C4-2B (cell line): ENCODE measurements around the gene CREB5.

Source experiments
- H3K27ac ChIP-seq: fragments of 450-650 bp; 2 replicates; pipeline ENCODE4 v1.5.1; 2017
- CTCF ChIP-seq: fragments of 450-650 bp; conservative IDR thresholded peaks from 2 replicates; pipeline ENCODE4 v1.5.1; 2017; ENCODE audit warnings: mild to moderate bottlenecking
- ZFX ChIP-seq: fragments of 450-650 bp; IDR thresholded peaks from 2 replicates; pipeline ENCODE4 v1.6.1; 2017

Gene CREB5

DNA sequence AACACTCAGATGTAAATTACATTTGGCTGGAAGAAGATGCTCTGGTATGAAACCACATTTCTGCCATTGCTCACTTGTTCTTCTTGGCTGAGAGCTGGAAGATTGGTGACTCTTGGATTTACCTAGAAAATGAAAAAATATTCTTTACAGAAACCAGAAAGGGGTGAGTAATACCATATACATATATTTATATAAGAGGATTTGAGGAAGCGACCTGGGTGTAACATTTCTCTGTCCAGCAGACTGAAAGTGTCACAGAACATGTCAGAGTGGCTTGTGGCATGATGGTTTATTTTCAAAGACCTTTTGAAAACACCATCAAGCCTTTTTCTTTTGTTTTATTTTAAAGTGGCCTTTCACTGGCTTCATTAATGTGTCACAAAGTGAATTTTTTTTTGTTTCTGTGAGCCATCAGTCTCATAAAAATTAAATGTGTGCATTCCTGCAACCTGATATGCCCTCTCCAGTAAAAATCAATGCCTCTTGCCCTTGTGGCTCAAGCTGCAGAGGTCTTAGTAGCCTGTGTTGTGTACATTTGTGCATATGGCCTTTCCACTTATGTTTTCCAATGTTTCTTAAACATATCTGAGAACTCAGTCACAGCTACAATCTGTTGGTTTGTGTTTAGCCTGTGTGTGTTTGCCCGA lies 23.5 kb downstream of the CREB5 start:
- H3K27ac ChIP-seq, result no peak overlapping the region
- TF ChIP-seq CTCF (no peak), ZFX (no peak)

GRCh38 chr7:28440055-28440601 lies 27.8 kb downstream of the CREB5 start:
- H3K27ac ChIP-seq, result no peak overlapping the region
- no peak for TF ChIP-seq CTCF
- TF ChIP-seq ZFX, result no peak

DNA sequence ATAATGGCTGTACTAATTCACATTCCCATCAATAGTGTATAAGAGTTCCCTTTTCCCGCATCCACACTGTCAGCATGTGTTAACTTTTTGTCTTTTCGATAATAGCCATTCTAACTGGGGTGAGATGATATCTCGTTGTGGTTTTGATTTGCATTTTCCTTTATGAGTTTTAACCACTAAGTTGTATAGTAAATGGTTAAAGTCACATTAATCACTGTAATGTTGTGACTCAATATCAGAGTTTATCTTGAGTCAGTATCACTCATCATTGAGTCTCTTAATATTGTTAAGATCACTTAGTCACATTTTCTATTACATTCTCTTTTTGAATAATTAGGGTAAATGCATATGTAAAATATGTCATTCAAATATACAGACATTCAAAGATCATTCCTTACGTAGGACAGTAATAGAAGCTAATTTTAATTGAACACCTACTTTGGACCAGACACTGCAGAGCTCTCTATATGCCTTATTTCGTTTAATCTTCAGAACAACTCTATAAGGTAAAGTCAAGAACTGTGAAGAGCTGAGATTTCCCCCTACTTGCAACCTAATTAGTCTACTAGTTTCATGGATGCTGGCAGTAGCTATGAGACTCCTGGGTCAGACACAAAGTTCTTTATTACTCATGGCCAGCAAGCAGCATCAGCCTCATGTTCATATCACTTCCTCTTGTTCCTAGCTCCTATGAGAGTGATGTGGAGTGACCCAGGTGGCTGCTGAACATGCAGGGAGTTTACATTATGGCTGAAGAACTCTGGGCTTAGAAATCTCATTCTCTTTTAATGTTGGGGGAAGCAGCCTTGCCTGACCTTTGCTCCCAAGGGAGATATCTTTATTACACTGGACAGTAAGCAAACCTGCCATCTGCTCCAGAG lies 30.5 kb downstream of the CREB5 start:
- TF ChIP-seq ZFX (no peak), CTCF (no peak)
- no peak overlapping the region for H3K27ac ChIP-seq

DNA sequence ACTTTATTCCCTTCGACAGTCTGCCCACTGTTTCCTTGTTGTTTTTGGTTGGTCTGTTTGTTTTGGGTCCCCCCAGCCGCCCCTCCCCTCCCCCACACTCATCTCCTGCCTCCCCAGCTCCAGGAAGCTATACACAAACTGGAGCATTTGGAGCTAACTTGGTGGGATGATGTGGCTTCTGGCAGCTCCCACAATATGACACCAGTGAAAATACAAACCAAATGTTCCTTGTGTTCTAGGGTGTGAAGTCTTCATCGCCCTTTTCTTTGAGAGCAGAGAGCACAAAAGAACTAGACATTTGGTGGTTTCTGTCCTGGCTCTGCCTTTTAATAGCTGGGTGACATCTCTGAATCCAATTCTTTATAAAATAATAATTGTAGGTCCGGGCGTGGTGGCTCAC lies 33.8 kb downstream of the CREB5 start:
- no peak overlapping the region for H3K27ac ChIP-seq
- TF ChIP-seq CTCF (no peak), ZFX (no peak)

GRCh38 chr7:28447071-28447470 lies 34.8 kb downstream of the CREB5 start:
- TF ChIP-seq CTCF (no peak), ZFX (no peak)
- no peak overlapping the region for H3K27ac ChIP-seq

- no peak overlapping the region for H3K27ac ChIP-seq
- TF ChIP-seq CTCF (no peak), ZFX (no peak)
These were observed 36.4 kb downstream of the CREB5 start for GRCh38 chr7:28448708-28449107.

DNA sequence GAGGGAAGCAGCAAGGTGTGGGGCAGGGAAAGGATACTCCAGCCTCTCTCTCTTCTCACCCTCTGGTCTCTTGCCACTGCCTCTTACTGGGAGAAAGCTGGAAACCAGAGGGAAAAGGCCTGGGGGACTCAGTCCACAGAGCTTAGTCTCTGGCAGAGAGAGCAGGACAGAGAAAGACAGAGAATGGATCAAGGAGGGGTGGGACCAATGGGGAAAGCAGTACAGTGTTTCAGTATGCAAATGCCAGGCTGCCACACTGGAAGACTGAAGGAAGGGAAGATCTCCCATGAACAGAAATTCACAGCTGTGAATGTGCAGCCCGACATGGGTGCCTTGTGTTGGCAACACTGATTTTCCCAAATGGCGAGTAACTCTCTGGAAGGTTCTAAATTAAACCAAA lies 40.4 kb downstream of the CREB5 start:
- H3K27ac ChIP-seq, result no peak overlapping the region
- TF ChIP-seq ZFX (no peak), CTCF (no peak)
